ENCODE data around the gene ATOH8. TPM values are rescaled to one million over a fixed set of nuclear protein-coding genes. Genes with fewer than 3 reads are reported as not detected.
A peak's percentile ranks its signal among the peaks of the same experiment; 100 is the strongest.

Gene ATOH8
- total and polyA plus RNA-seq, 4 donors = 38.6 to 63.3 (median 50.5) TPM

DNA sequence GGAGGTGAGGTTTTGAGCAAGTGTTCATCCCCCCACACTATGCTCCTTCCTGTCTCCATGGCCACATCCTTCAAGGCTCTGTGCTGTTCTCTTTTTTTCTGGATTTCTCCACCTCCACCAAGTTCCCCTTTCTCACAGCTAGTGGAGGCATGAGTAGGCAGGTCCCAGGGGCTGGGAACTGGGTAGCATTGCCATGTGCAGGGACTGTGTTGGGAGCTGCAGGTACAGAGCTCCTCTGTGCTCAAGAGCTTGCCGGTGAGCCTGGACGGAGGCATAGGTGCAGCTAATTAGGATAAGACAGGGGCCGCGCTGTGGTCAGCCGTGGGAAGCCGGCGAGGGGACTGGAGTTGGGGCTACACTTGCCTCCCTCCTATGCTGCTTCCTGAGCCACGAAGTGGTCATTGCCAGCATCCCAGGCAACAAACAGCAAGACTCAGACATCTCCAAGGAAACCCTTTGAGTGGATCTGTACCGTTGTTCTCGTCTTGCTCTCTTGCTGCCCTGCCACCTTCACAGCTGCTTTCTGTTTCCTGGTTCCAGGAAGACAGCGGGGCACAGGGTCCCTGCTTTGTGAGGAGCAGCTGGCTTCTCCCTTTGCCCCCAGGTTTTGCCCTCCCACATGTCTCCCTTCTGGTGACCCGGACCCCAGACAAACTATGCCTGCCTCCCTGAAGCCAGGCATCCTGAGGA is 36.9 kb downstream of the ATOH8 start:
- peak overlapping the region in 1 of 2 donors; percentile 24 for H3K27ac ChIP-seq (ENCODE audit: low read depth in 1 of 2, low read length in 1 of 2)
- ATAC-seq (ENCODE audit: insufficient read depth, low FRiP score) = no peak
- peaks cover 0 to 35% (median 21%) of the 10 kb centered on the region in 4 donors for H3K36me3 ChIP-seq (ENCODE audit: control insufficient read depth in 4 of 4, insufficient read depth in 4 of 4, low read length in 4 of 4)
- no peaks in the 10 kb centered on the region for H3K9me3 ChIP-seq (ENCODE audit: control insufficient read depth in 4 of 4, insufficient read depth in 3 of 4, low read length in 3 of 4)
- H3K9ac ChIP-seq (ENCODE audit: insufficient read depth in 1 of 2, low read length in 2 of 2) = no peak overlapping the region
- no peak overlapping the region for H3K4me3 ChIP-seq
- H3K4me1 ChIP-seq (ENCODE audit: control insufficient read depth in 5 of 5, insufficient read depth in 5 of 5, low read length in 5 of 5) = peaks cover 4 to 47% (median 32%) of the 10 kb centered on the region in 5 donors
- WGBS, 2 donors = 57 to 72% methylated on average over 12 of the region's 12 CpGs
- TF ChIP-seq, protein P1, sequence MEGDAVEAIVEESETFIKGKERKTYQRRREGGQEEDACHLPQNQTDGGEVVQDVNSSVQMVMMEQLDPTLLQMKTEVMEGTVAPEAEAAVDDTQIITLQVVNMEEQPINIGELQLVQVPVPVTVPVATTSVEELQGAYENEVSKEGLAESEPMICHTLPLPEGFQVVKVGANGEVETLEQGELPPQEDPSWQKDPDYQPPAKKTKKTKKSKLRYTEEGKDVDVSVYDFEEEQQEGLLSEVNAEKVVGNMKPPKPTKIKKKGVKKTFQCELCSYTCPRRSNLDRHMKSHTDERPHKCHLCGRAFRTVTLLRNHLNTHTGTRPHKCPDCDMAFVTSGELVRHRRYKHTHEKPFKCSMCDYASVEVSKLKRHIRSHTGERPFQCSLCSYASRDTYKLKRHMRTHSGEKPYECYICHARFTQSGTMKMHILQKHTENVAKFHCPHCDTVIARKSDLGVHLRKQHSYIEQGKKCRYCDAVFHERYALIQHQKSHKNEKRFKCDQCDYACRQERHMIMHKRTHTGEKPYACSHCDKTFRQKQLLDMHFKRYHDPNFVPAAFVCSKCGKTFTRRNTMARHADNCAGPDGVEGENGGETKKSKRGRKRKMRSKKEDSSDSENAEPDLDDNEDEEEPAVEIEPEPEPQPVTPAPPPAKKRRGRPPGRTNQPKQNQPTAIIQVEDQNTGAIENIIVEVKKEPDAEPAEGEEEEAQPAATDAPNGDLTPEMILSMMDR (IDR thresholded peaks at IDR 0.05; ENCODE audit: control extremely low read depth, extremely low read depth) = no peak
- no peak for DNase-seq
- H3K27me3 ChIP-seq (ENCODE audit: control insufficient read depth in 3 of 3, insufficient read depth in 3 of 3, low read length in 2 of 3) = no peaks in the 10 kb centered on the region

DNA sequence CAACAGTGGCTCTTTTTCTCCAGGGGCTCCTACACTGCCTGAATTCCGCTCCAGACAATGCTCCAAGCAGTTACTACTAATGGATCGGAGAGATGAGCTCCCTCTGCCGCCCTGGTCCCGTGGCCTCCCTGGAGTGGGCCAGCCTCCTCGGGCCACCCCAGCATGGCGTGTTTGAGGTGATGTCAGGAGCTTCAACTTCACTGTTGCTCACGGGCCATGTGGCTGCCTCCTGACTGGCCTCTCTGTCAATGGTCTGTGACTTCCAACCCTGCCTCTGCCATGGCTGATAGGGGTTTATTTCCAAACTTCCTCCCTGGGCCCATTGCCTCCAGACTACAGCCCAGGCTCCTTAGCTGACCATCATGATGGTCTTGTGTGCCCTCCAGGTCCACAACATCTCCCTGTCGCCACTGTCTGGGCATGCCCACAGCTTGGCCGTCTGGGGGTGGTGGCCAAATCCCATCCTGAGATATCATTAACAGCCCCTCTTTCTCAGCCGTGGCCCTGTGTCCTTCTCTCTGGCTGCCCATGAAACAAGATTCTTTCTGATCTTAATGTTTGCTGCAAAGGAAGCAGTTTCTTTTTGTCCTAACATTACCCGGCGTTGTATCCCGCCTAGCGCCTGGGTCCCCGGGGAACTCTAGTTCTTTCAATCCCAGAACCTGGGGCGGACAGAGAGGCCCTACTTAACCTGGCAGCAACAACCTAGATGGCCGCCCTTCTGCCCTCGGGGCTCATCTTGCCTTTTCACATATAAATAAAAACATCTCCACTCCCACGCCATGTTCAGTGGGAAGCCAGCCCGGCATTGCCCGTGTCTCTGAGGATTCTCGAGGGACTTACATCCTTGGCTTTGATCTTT is 38.1 kb downstream of the ATOH8 start:
- Histone ChIP-seq H3K36me3 (ENCODE audit: control insufficient read depth in 4 of 4, insufficient read depth in 4 of 4, low read length in 4 of 4) (peaks cover 0 to 34% (median 18%) of the 10 kb centered on the region in 4 donors), H3K9ac (ENCODE audit: insufficient read depth in 1 of 2, low read length in 2 of 2) (no peak overlapping the region), H3K9me3 (ENCODE audit: control insufficient read depth in 4 of 4, insufficient read depth in 3 of 4, low read length in 3 of 4) (no peaks in the 10 kb centered on the region), H3K27me3 (ENCODE audit: control insufficient read depth in 3 of 3, insufficient read depth in 3 of 3, low read length in 2 of 3) (no peaks in the 10 kb centered on the region), H3K4me1 (ENCODE audit: control insufficient read depth in 5 of 5, insufficient read depth in 5 of 5, low read length in 5 of 5) (peaks cover 4 to 49% (median 36%) of the 10 kb centered on the region in 5 donors), H3K4me3 (no peak overlapping the region), H3K27ac (ENCODE audit: low read depth in 1 of 2, low read length in 1 of 2) (peak overlapping the region in 1 of 2 donors; percentile 33)
- TF ChIP-seq, protein P1 (IDR thresholded peaks at IDR 0.05; ENCODE audit: control extremely low read depth, extremely low read depth) = no peak
- DNase-seq (peak in 1 of 3 donors; percentile 10), ATAC-seq (ENCODE audit: insufficient read depth, low FRiP score) (no peak)
- 79 to 87% methylated on average over 22 of the region's 22 CpGs for WGBS, 2 donors

DNA sequence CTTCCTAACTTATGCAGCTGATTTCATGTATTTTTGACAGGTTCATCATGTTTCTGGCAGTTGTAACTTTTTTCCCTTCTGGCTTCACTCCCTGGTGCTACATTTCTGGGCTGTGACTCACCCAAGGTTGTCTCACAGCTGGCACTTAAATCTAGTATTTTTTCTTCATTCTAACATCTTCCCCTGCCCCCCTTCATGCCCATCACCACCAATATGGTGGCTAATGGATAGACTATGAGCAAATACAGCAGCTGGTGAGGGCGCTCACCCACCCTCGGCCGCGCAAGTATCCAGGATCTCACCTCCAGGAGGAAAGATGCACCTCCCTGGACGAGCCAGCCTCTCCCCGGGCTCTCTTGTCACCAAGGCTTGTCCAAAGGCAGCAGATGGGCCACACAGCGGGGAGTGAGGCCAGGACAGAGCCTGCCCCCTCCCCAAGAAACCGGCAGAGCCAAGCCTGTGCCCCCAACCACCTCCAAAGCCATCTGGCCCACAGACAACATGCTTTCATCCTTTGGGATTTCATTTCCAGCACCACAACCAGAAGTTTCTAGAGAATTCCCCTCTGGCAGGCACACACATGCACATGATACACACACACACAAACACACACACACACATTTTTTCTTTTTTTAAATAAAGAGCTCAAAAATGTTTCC is 39.1 kb downstream of the ATOH8 start:
- peaks cover 0 to 24% (median 14%) of the 10 kb centered on the region in 4 donors for H3K36me3 ChIP-seq (ENCODE audit: control insufficient read depth in 4 of 4, insufficient read depth in 4 of 4, low read length in 4 of 4)
- DNase-seq (peak; percentile 31 to 77 (median 74)), ATAC-seq (ENCODE audit: insufficient read depth, low FRiP score) (peak; percentile 59)
- TF ChIP-seq, protein P1 (IDR thresholded peaks at IDR 0.05; ENCODE audit: control extremely low read depth, extremely low read depth) = no peak
- peak overlapping the region in 1 of 2 donors; percentile 78 for H3K27ac ChIP-seq (ENCODE audit: low read depth in 1 of 2, low read length in 1 of 2)
- peaks cover 4 to 56% (median 36%) of the 10 kb centered on the region in 5 donors for H3K4me1 ChIP-seq (ENCODE audit: control insufficient read depth in 5 of 5, insufficient read depth in 5 of 5, low read length in 5 of 5)
- no peak overlapping the region for H3K9ac ChIP-seq (ENCODE audit: insufficient read depth in 1 of 2, low read length in 2 of 2)
- H3K9me3 ChIP-seq (ENCODE audit: control insufficient read depth in 4 of 4, insufficient read depth in 3 of 4, low read length in 3 of 4) = no peaks in the 10 kb centered on the region
- H3K4me3 ChIP-seq = no peak overlapping the region
- H3K27me3 ChIP-seq (ENCODE audit: control insufficient read depth in 3 of 3, insufficient read depth in 3 of 3, low read length in 2 of 3) = no peaks in the 10 kb centered on the region
- 69 to 76% methylated on average over 8 of the region's 8 CpGs for WGBS, 2 donors

Measured in lung (tissue), 12 donors.